HG03457 (cell line): ENCODE data around the gene ZNF563.
"Not testable (repeated sequence)": the region's sequence is repeated elsewhere in the genome, so short reads cannot be mapped to it uniquely, and the experiment has no call there.

Source experiments
- ATAC-seq: cut with Tn5 transposase; IDR thresholded peaks from one replicate; pipeline ENCODE4 v1.9.1; 2021; ENCODE audit warnings: moderate number of reproducible peaks; ENCODE audit not compliant: unreplicated experiment

ZNF563 gene

GRCh38 chr19:12333162-12334159, at the start of gene ZNF563:
ZNF563 (minus strand) TSS chr19:12333633; CDS start chr19:12333482, 151 bp downstream.
- ATAC-seq = peak; percentile 85

- no peak for ATAC-seq
Observed at GRCh38 chr19:12380444-12380737, 47.0 kb upstream of the ZNF563 start.

- no peak for ATAC-seq
Observed at GRCh38 chr19:12379732-12380443, 46.5 kb upstream of the ZNF563 start.

GRCh38 chr19:12374026-12374425, 40.6 kb upstream of the ZNF563 start:
- no peak for ATAC-seq

GRCh38 chr19:12365236-12366162, 32.1 kb upstream of the ZNF563 start, which contains the start of gene ZNF442:
ZNF442 (minus strand) TSS chr19:12365683; CDS start chr19:12363631, 2,052 bp downstream.
- peak; percentile 84 for ATAC-seq

GRCh38 chr19:12364391-12365235, 31.2 kb upstream of the ZNF563 start:
- ATAC-seq = no peak

- ATAC-seq = not testable (repeated sequence)
Observed at GRCh38 chr19:12362236-12362635, 28.8 kb upstream of the ZNF563 start.

- ATAC-seq = no peak
Observed at GRCh38 chr19:12353375-12353774, 19.9 kb upstream of the ZNF563 start.

- no peak for ATAC-seq
Observed at GRCh38 chr19:12350890-12351197, 17.4 kb upstream of the ZNF563 start.

- ATAC-seq = no peak
Observed at GRCh38 chr19:12350185-12350889, 16.9 kb upstream of the ZNF563 start.

GRCh38 chr19:12346896-12347295, 13.5 kb upstream of the ZNF563 start:
- ATAC-seq = no peak

GRCh38 chr19:12345197-12345596, 11.8 kb upstream of the ZNF563 start:
- no peak for ATAC-seq

GRCh38 chr19:12331211-12331941, 2.1 kb downstream of the ZNF563 start:
- no peak for ATAC-seq

GRCh38 chr19:12330340-12330739, 3.1 kb downstream of the ZNF563 start:
- ATAC-seq = no peak

- ATAC-seq = no peak
Observed at GRCh38 chr19:12325690-12326089, 7.7 kb downstream of the ZNF563 start.

GRCh38 chr19:12318782-12319413, 14.5 kb downstream of the ZNF563 start:
- no peak for ATAC-seq

- no peak for ATAC-seq
Observed at GRCh38 chr19:12314553-12314952, 18.9 kb downstream of the ZNF563 start.

- not testable (repeated sequence) for ATAC-seq
Observed at GRCh38 chr19:12308891-12309290, 24.5 kb downstream of the ZNF563 start.
